Measurements from ENCODE around the gene RLBP1.

The RLBP1 gene

GRCh38 chr15:89195836-89196235 is 25.5 kb downstream of the RLBP1 start:
- H3K36me3 ChIP-seq = peaks cover 63 to 89% (median 76%) of the 10 kb centered on the region in 3 donors
- H3K4me3 ChIP-seq = no peak overlapping the region
- no peak for TF ChIP-seq CTCF (IDR thresholded peaks at IDR 0.05)
- no peaks in the 10 kb centered on the region for H3K27me3 ChIP-seq
- intact Hi-C loops (cut with DNase I; ENCODE audit: low total_unique reads) = no loop called here
- H3K9me3 ChIP-seq = no peaks in the 10 kb centered on the region
- peaks cover 0 to 32% (median 5%) of the 10 kb centered on the region in 4 donors for H3K4me1 ChIP-seq
- H3K27ac ChIP-seq = peak overlapping the region; percentile 57 to 58
- DNase-seq = peak in 1 of 2 donors; percentile 82

GRCh38 chr15:89194608-89195007 is 26.8 kb downstream of the RLBP1 start:
- Histone ChIP-seq H3K4me3 (no peak overlapping the region), H3K9me3 (no peaks in the 10 kb centered on the region), H3K27ac (peak overlapping the region; percentile 47 to 57), H3K27me3 (no peaks in the 10 kb centered on the region), H3K4me1 (peaks cover 0 to 32% (median 5%) of the 10 kb centered on the region in 4 donors), H3K36me3 (peaks cover 63 to 89% (median 76%) of the 10 kb centered on the region in 3 donors)
- intact Hi-C loops (cut with DNase I; ENCODE audit: low total_unique reads) = no loop called here
- TF ChIP-seq CTCF (IDR thresholded peaks at IDR 0.05) = no peak
- no peak for DNase-seq

GRCh38 chr15:89192766-89193165 is 28.6 kb downstream of the RLBP1 start:
- no peak for TF ChIP-seq CTCF (IDR thresholded peaks at IDR 0.05)
- Histone ChIP-seq H3K4me1 (peaks cover 0 to 29% (median 5%) of the 10 kb centered on the region in 4 donors), H3K27me3 (no peaks in the 10 kb centered on the region), H3K36me3 (peaks cover 67 to 95% (median 84%) of the 10 kb centered on the region in 3 donors), H3K9me3 (no peaks in the 10 kb centered on the region), H3K4me3 (no peak overlapping the region), H3K27ac (no peak overlapping the region)
- intact Hi-C loops (cut with DNase I; ENCODE audit: low total_unique reads) = no loop called here
- DNase-seq = no peak

- Histone ChIP-seq H3K4me3 (no peak overlapping the region), H3K36me3 (peaks cover 74 to 97% (median 84%) of the 10 kb centered on the region in 3 donors), H3K4me1 (peaks cover 0 to 23% (median 5%) of the 10 kb centered on the region in 4 donors), H3K9me3 (no peaks in the 10 kb centered on the region), H3K27ac (no peak overlapping the region), H3K27me3 (no peaks in the 10 kb centered on the region)
- DNase-seq = no peak
- intact Hi-C loops (cut with DNase I; ENCODE audit: low total_unique reads) = no loop called here
- no peak for TF ChIP-seq CTCF (IDR thresholded peaks at IDR 0.05)
Observed at GRCh38 chr15:89192136-89192535, 29.2 kb downstream of the RLBP1 start.

- Histone ChIP-seq H3K36me3 (peaks cover 76 to 94% (median 89%) of the 10 kb centered on the region in 3 donors), H3K4me1 (no peaks in the 10 kb centered on the region), H3K4me3 (no peak overlapping the region), H3K27me3 (no peaks in the 10 kb centered on the region), H3K9me3 (no peaks in the 10 kb centered on the region), H3K27ac (no peak overlapping the region)
- DNase-seq = no peak
- TF ChIP-seq CTCF (IDR thresholded peaks at IDR 0.05) = no peak
- intact Hi-C loops (cut with DNase I; ENCODE audit: low total_unique reads) = no loop called here
Observed at GRCh38 chr15:89187986-89188514, 33.3 kb downstream of the RLBP1 start.

Data from tibial artery (tissue), 4 donors.